K562 (cell line): ENCODE data around the gene LBHD1. TPM values are rescaled to one million over a fixed set of nuclear protein-coding genes. Genes with fewer than 3 reads are reported as not detected.

ENCODE experiments used
- CTCF ChIP-seq, 3 experiments: IDR thresholded peaks in 2 of 3; conservative IDR thresholded peaks in 1 of 3; 2 replicates each; pipeline ENCODE4 v1.5.1; 2011 to 2012; ENCODE audit warnings: low read length in 3 of 3, mild to moderate bottlenecking in 3 of 3, control low read depth in 2 of 3, improper control_type of control experiment in 1 of 3, inconsistent platforms in 1 of 3, low read depth in 1 of 3, mixed read lengths in 1 of 3, moderate library complexity in 1 of 3; ENCODE audit not compliant: insufficient read depth in 2 of 3
- E2F6 ChIP-seq, 2 experiments: IDR thresholded peaks; 2 replicates each; pipeline ENCODE4 v1.6.1; 2011; ENCODE audit warnings: borderline replicate concordance in 1 of 2, control low read depth in 1 of 2, low read depth in 1 of 2, low read length in 1 of 2, mild to moderate bottlenecking in 1 of 2, mixed read lengths in 1 of 2, moderate library complexity in 1 of 2; ENCODE audit not compliant: insufficient read depth in 1 of 2, insufficient read length in 1 of 2, poor library complexity in 1 of 2, severe bottlenecking in 1 of 2; ENCODE audit errors: extremely low read depth in 1 of 2
- ESRRB ChIP-seq: fragments of 250-450 bp; sonication (Bioruptor Pico); IDR thresholded peaks from 2 replicates; pipeline ENCODE4 v1.5.0; 2020; ENCODE audit warnings: mild to moderate bottlenecking, moderate library complexity, borderline replicate concordance
- FOS ChIP-seq: IDR thresholded peaks from 3 replicates; pipeline ENCODE4 v1.6.1; 2011; ENCODE audit not compliant: insufficient read length; ENCODE audit errors: extremely low read depth
- SFPQ ChIP-seq: fragments of 200-400 bp; formaldehyde crosslinking; IDR thresholded peaks from 2 replicates; pipeline ENCODE4 v1.6.1; 2017; ENCODE audit warnings: mild to moderate bottlenecking, low read depth, low read length, moderate library complexity
- ZNF212 ChIP-seq: fragments of 450-650 bp; formaldehyde crosslinking; IDR thresholded peaks from 2 replicates; pipeline ENCODE4 v1.4.0; 2020; ENCODE audit warnings: mild to moderate bottlenecking
- ZNF239 ChIP-seq: fragments of 250-450 bp; sonication (Bioruptor Pico); IDR thresholded peaks from 2 replicates; pipeline ENCODE4 v1.4.0; 2020; ENCODE audit warnings: mild to moderate bottlenecking
- ZNF407 ChIP-seq: fragments of 450-650 bp; IDR thresholded peaks from 2 replicates; pipeline ENCODE4 v1.6.1; 2016; ENCODE audit warnings: low read depth
- ZNF717 ChIP-seq: fragments of 250-450 bp; sonication (Bioruptor Pico); IDR thresholded peaks from 2 replicates; pipeline ENCODE4 v1.5.0; 2021
- polyA plus RNA-seq, 8 experiments: library from polyadenylated mRNA; depleted of rRNA in 4 of 8; stranded (reverse) in 5 of 8; unstranded in 3 of 8; fragments of >200 nt; fragmentation: Nextera tagmentation in 2 of 8; fragmentation: Illumina TruSeq in 1 of 8; extraction: Ambion mirVana in 2 of 8; extraction: Trizol in 1 of 8; gene quantifications; 2 replicates each; pipeline versions ENCODE4 v1.2.1 to v1.2.3, GENCODE V29; 2011 to 2014; ENCODE audit warnings: inconsistent platforms in 1 of 8, missing spikeins in 1 of 8
- total RNA-seq, 7 experiments: library from RNA; depleted of rRNA in 6 of 7; stranded (reverse); fragments of >200 nt in 6 of 7; fragmentation: Illumina TruSeq in 2 of 7; extraction: Trizol in 2 of 7; gene quantifications; 2 replicates each; pipeline versions ENCODE4 v1.2.1 to v1.2.3, GENCODE V29; 2011 to 2021; ENCODE audit warnings: low replicate concordance in 1 of 7

Gene LBHD1
- total and polyA plus RNA-seq, 9 of the 15 experiments (the other 6 are each of a cell fraction or from before 2014, with no cell fraction given), result 2.6 to 28.0 (median 12.5) TPM

- TF ChIP-seq ZNF407, result no peak
- no peak for TF ChIP-seq SFPQ
- no peak for TF ChIP-seq ZNF717 (CRISPR knock-in tag)
- TF ChIP-seq ZNF239, result no peak
- no peak for TF ChIP-seq ESRRB (CRISPR knock-in tag)
- peak; percentile 11 to 80 for TF ChIP-seq E2F6 (IDR thresholded peaks at IDR 0.05; ENCODE audit: borderline replicate concordance in 1 of 2, extremely low read depth in 1 of 2, insufficient read depth in 1 of 2, insufficient read length in 1 of 2, low read depth in 1 of 2, low read length in 1 of 2, poor library complexity in 1 of 2, severe bottlenecking in 1 of 2)
- TF ChIP-seq ZNF212, result no peak
- no peak for TF ChIP-seq CTCF (IDR thresholded peaks at IDR 0.05 in 2 of 3, conservative IDR thresholded peaks at IDR 0.05 in 1 of 3; ENCODE audit: insufficient read depth in 2 of 3, low read depth in 1 of 3, low read length in 3 of 3)
- peak; percentile 62 for TF ChIP-seq FOS
These were observed 25.9 kb downstream of the LBHD1 start, which contains the start of gene GANAB (continued) for GRCh38 chr11:62645946-62646824.
